Spleen (tissue), 7 donors: ENCODE results near the gene CZIB.

Source experiments
- POLR2A ChIP-seq, 3 donors: fragments of 450-650 bp; IDR thresholded peaks; one replicate each; pipeline ENCODE4 v1.5.1; 2017; ENCODE audit warnings: antibody characterized with exemption in 3 of 3, mild to moderate bottlenecking in 1 of 3
- TF ChIP-seq, protein P1 (sequence below), 11 experiments: fragments of 200-600 bp in 7 of 11; fragments of 450-650 bp in 4 of 11; sonication (generic) in 4 of 11; IDR thresholded peaks in 8 of 11; conservative IDR thresholded peaks in 3 of 11; 1 replicate in 7 of 11; 2 replicates in 4 of 11; pipeline versions ENCODE4 v1.4.0 to v1.8.0; 2016 to 2021; ENCODE audit warnings: antibody characterized with exemption in 11 of 11, inconsistent platforms in 4 of 11, mild to moderate bottlenecking in 1 of 11
- donor health status: DM: no; HTN: no; CAD: no; lungs with moderate emphysema.
- donor health status: DM: no; HTN: no; CAD: no.
- donor health status: DM: no; HTN: no; CAD: no.

DNA sequence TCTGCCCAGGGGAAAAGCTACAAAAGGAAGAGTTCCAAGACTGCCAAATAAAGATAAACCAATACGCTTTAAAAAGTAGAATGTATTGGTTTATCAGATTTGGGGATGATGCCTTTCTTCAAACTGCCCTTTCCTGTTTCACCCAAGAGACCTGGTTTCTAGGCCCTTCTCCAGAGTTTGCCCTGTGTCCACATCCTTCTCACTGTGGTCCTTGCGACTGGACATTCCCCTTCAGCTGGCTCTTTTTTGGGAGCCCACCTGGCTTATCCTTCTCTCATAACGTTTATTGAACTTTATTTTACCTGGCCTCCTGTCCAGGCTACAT, 490 bp upstream of the CZIB start:
- TF ChIP-seq POLR2A (IDR thresholded peaks at IDR 0.05): no peak
- TF ChIP-seq, protein P1, sequence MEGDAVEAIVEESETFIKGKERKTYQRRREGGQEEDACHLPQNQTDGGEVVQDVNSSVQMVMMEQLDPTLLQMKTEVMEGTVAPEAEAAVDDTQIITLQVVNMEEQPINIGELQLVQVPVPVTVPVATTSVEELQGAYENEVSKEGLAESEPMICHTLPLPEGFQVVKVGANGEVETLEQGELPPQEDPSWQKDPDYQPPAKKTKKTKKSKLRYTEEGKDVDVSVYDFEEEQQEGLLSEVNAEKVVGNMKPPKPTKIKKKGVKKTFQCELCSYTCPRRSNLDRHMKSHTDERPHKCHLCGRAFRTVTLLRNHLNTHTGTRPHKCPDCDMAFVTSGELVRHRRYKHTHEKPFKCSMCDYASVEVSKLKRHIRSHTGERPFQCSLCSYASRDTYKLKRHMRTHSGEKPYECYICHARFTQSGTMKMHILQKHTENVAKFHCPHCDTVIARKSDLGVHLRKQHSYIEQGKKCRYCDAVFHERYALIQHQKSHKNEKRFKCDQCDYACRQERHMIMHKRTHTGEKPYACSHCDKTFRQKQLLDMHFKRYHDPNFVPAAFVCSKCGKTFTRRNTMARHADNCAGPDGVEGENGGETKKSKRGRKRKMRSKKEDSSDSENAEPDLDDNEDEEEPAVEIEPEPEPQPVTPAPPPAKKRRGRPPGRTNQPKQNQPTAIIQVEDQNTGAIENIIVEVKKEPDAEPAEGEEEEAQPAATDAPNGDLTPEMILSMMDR (IDR thresholded peaks at IDR 0.05 in 8 of 11, conservative IDR thresholded peaks at IDR 0.05 in 3 of 11): no peak
